CD4-positive, alpha-beta T cell treated with Interleukin-21 for 1 hour (primary cell): Measurements from ENCODE around the gene GARNL3.

Experiments
- DNase-seq: peaks from one replicate; pipeline ENCODE4 v3.0.0-alpha.2; 2020

Gene GARNL3

DNA sequence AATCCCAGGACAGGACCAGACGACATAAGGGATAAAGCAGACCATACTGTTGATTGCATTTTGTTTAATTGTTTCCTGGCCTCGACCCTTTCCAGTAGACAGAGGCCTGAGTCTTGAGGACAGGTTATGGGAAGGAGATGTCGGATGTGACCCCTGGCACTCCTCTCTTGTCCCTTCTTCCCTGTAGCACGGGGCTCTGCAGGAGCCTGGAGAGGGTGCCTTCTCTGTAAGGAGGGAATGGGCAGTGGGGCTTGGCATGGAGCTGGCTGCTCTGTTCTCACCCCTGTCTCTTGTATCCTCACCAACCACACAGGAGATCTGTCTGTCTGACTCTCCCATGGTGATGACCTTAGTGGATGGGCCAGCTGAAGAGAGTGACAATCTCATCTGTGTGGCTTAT lies 92.3 kb downstream of the GARNL3 start:
- no peak for DNase-seq

DNA sequence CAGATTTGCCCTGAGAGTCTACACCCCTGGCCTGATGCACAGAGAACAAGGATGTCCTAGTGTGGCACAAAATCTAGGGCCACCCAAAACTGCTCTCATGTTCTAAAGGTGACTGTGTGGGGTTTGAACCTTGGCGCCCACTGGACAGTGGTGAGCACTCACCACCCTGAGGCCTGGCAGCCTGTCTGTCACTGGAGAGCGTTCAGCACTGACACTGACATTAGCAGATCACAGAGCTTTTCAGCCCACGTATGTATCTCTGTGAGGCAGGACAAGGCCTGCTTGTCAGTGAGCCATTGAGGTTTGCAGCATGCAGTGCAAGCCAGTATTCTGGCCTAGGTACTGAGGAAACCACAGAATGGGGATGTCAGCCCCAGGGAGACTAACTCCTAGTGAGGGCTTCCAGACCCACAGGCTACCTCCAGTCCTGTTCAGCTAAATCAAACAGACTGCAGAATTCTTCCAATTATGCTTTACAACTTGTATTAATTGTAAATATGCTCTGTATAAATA lies 93.5 kb downstream of the GARNL3 start:
- DNase-seq, result no peak

DNA sequence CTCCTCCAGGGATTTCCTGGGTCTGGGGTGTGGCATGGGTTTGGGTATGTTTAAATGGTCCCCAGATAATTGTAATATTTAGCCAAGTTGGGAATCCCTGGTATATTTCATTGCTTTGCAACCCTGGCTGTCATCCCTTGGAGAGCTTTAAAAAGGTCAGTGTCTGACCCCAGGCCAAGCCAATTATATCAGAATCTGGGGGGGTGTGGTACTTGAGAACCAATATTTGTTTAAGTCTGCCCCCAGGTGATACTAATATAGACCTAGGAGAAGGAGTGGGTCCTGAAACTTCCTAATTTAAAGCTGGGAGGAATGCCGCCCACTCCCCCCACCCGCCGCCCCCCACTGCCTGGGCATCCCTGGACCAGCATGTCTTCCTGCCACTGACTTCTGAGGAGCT lies 94.2 kb downstream of the GARNL3 start:
- DNase-seq, result no peak

DNA sequence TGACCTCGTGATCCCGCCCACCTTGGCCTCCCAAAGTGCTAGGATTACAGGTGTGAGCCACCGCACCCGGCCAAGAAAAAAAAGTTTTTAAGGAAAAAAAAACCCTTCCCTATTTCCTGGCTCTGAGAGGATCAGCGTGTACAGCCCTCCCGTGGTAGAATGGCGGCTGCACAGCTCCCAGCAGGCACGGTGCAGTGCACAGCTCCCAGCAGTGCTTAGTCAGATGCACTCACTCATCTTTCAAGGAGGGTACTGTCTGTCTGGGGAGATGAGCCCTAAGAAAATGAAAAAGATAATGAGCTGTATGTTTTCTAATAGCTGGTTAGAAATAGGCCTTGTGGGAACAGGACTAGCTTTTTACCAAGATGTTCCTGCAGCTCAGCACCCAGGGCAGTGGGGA lies 95.7 kb downstream of the GARNL3 start:
- DNase-seq, result no peak

DNA sequence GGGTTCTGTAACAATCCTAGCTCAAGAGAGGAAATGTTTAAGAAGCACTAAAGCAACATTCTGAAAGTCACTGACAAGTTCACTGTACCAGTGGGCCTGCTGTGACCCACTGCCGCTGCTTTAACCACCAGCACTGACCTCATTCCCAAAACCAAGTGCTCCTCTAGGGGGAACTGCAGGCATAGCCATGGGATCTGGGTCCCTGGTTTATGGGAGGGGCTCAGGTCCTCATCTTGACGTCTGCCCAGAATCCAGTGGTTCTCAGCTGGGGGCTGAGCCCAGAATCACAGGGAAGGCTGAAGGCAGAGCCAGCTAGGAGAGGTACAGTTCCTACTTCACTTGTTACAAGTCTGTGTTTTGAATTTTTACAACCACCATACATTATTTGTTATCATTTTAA lies 96.3 kb downstream of the GARNL3 start:
- DNase-seq, result no peak

DNA sequence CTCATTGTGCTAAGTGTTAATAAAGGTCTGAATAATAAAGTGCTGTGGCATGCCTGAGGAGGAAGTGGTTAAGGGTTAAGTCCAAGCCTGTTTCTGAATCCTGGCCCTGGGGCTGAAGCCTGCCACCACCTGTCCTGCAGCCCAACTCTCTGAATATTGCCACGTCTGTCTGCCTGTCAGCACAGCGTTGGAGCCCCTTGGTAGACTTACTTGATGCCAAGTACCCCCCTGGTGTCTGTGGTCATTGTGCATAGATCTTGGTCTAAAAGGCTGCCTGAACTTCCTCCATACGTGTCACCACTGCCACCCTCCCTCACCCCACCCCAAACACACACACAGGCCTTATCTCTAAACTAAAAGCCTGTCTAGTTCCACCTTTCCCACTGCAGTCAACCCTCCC lies 97.0 kb downstream of the GARNL3 start:
- no peak for DNase-seq

DNA sequence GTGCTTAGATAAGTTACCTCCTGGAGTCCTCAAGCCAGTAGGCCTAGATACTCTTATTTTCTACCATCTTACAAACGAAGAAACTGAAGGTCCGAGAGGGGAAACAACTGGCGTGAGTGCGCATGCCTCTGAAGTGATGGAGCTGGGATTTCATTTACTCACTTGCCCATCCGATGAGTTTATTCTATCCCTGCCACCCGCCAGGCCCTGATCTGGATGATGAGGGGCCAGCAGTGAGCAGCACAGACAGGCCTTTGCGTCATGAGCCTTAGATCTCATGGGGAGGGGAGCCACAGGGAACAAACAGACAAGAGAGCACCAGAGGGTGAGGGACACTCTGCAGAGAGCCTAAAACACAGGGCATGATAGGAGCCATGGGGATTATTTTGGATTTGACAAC lies 98.3 kb downstream of the GARNL3 start:
- no peak for DNase-seq

DNA sequence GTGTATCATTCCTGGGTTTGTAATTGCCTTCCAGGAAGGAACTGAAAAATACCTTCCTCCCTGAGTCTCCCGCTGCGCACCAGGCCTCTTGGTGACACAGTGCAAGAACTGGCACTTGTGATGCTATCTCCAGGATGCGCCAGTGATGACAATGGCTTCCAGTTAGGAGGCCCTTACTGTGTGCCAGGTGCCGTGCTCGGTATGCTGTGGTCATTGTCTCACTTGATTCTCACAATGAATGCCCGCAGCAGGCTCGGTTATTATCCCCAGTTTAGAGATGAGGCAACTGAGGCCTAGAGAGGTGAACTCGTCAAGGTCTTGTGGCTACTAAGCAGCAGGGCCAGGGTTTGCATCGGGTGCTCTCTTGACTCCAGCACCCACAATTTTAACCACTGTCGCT lies 100.9 kb downstream of the GARNL3 start:
- DNase-seq, result no peak

DNA sequence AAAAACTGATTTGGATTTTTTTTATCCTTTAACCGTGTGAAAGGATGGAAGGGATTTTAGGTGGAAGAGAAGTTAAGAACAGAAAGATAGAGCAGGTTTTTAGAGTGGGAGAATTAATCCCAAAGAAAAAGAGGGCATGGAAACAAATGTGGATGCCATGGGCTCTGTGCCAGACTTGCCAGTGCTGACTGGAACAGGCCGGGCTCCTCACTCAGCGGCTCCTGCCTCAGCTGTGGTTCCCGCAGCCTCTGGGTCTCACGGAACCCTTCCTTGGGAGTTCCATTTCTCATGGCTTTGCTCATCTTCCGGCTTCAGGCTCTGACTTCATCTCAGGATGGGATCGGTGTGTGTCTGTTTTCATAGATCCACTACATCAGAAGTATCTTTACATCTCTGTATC lies 102.0 kb downstream of the GARNL3 start:
- DNase-seq, result no peak

DNA sequence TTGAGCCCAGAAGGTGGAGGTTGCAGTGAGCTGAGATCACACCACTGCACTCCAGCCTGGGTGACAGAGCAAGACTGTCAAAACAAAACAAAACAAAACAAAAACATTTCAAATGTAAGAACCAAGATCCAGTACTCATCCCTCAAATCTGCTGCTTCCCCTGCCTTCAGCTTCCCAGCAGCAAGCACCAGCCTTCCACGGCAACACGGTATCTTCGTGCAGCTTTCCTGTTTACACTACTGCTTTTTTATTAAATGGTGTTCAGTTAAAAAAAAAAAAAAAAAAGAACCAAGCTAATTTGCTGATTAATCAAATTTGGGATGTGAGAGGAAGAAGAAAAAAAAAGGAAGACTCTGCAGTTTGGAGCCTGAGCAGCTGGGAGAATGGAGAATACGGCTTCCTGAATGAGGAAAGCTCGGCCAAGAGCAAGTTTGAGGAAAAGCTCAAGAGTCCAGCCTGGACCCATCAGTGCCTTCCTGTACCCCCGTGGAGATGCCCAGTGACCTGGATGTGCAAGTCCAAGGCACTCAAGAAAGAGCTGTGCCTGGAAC lies 104.4 kb downstream of the GARNL3 start:
- no peak for DNase-seq

DNA sequence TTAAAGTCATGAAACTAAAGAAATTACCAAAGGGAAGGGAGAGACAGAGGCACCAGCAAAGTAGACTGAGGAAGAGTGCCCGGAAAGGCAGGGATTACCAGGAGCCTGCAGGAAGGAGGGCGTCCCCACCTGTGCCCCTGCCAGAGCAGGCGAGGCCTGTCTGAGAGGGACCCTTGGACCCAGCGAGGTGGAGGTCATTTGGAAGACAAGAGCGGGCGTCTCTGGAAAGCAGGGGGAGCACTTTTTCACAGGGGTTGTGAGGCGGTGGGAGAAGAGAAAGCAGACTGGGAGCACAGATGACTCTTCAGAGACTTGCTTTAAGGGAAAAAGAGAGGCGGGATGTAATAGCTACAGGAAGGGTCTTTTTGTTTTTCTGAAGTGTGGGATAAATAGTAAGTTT lies 104.9 kb downstream of the GARNL3 start:
- DNase-seq, result no peak

DNA sequence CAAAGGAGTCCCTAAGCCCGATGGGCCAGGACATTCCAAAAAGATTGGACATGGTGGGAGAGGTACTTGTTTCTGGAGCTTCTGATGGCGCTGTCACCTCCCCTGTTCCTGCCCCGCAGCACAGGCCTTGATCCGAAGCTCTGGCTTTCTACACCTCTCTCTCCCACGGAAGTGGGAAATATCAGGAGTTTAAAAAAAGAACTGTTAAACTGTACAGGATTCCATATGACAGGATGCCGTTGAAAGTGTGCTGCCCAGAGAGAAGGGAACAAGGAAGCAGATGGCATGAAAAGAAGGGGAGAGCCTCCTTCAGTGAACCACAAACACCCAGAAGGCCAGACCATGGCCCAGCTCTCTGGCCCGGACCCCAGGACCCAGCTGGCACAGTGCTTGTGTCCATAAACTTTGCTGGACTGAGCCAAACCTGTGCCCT lies 105.6 kb downstream of the GARNL3 start:
- DNase-seq, result no peak

DNA sequence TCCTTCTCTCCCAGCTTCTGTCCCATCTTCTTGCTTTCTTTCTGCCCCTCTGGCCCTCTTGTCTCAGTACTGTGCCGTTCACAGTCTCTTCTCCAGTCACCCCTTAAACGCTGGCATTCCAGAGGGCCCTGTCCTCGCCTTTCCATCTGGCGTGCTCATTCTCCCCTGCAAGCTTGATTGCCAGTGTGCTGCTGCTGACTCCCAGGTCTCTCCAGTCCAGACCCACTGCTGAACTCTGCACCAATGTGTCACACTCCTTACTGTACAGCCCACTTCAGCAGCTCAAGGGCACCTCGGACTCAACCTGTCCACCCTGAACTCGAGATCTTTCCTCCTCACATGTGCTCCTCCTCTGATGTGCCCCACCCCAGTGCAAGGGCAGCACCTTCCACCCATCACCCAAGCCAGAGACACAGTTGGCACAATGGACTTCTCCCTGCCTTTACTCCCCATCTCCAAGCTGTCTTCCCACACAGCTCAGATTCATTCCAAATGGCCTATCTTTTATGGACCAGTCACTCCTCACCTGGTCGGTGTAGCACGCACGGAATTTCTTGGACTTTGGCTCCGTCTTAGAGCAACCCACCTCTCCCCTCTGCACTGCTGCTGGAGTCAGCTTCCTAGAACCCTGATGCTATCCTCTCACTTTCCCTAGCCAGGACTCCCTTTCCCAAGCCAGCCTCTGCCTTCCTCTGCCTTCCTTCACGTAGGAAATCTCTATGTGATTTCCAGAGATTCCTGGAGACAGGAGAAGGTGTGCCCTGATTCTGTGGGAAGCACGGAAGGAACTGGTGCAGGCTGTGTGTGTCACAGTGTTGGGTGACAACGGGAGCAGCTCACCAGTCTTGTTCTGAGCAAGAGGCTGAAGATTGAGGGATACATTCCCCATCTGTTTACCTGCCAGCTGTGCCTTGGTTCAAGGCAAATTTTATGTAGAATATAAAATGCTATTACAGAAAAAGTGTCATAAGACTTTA lies 106.4 kb downstream of the GARNL3 start:
- no peak for DNase-seq

DNA sequence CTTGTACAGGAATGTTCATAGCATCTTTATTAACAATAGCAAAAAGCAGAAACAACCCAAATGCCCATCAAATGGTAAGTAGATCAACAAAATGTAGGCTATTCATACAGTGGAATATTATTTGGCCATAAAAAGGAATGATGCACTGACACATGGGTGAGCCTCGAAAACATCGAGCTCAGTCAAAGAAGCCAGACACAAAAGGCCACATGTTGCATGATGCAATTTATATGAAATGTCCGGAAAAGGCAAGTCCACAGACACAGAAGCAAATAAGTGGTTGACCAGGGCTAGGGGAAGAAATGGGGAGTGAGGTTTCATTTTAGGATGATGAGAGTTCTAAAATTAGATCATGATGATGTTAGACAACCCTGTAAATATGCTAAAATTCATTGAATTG lies 115.9 kb downstream of the GARNL3 start:
- no peak for DNase-seq

DNA sequence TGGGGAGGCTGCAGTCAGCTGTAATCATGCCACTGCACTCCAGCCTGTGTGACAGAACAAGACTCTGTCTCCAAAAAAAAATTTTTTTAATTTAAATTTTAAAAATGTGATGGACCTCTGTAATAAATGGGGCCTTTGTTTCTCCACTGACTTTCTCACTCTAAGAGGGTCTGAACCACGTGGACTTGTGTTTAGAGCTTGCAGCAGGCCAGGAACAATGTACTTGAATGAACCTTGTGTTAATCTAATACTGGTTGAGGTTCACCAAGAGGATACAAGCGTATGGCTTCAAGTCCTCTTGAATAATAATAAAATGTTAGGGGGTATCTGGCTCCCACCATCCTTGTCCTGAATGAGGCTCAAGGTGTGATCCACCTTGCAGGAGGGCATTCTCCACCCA lies 118.0 kb downstream of the GARNL3 start:
- DNase-seq, result no peak

DNA sequence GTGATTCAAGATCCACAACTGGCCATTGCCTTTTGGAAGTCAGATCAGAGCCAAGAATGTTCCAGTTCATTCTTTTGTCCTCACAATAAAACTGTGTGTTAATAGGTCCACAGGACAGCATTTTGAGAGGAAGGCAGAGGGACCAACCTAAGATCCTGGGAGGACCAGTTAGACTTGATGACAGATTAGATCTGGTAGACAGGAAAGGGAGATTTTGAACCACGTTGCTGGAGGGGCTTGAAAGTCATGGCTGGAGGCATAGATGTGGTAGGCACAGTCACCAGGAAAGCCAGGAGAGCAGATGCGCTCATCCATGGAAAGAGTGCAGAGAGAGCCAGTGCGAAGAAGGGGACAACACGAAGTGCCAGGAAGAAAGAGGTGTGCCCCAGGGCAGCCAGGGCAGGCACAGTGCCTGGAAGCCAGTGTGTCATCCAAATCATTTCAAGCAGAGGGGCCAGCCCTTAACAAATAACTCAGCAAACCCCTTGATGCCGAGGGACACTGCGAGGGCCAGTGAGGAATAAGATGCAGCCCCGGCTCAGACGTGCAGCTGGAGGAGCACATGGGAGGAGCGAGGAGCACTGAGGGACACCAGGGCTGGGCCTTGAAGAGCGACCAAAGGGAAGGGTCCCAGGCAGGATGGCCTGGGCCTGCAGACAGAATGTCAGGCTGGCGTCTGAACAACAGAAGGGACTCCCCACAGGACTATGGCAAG lies 119.6 kb downstream of the GARNL3 start:
- DNase-seq, result no peak

DNA sequence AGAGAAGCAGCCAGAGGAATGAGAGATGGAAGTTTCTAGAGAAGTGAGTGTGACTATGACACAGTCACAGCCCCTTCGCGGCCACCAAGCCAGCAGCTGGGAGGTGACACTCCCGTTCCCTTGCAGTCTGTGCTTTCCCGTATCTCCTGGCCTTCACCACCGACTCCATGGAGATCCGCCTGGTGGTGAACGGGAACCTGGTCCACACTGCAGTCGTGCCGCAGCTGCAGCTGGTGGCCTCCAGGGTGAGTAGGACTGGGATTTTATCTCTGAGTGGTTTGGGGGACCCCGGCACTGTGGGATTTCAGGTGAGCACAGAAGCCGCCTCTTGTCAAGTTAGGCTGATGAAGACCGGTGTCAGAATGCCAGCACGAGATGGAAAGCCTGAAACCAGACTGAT lies 120.3 kb downstream of the GARNL3 start:
- DNase-seq, result no peak

DNA sequence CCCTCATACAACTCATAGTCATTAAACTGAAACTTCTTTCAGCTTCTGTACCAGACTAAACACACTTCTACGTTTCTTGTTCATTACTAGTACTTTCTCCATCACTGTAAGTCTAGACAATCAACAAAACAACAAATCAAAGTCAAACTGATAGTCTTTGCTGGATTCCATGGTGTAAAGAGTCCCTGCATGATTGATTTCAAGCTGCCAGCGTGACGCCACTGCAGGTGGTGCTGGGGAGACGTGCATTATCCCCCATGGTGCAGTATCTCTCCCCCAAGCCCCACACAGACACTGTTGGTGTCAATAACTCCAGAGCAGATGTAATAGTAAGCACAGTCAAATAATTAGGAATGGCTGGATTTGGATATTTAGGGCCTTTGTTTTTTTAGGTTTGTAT lies 121.7 kb downstream of the GARNL3 start:
- DNase-seq, result no peak

DNA sequence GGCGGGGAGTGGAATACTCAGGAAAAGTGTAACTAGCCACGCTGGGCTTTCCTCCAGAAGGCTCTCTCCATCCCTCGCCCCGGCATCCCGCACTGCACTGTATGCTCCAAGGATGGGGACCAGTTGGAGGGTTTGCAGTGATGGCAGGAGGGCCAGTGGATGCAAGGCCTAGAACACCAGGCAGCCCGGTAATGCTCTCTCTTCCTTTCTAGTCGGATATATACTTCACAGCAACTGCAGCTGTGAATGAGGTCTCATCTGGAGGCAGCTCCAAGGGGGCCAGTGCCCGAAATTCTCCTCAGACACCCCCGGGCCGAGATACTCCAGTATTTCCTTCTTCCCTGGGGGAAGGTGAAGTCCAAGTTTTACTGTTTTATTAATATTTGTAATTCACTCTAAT lies 122.4 kb downstream of the GARNL3 start:
- DNase-seq, result no peak

DNA sequence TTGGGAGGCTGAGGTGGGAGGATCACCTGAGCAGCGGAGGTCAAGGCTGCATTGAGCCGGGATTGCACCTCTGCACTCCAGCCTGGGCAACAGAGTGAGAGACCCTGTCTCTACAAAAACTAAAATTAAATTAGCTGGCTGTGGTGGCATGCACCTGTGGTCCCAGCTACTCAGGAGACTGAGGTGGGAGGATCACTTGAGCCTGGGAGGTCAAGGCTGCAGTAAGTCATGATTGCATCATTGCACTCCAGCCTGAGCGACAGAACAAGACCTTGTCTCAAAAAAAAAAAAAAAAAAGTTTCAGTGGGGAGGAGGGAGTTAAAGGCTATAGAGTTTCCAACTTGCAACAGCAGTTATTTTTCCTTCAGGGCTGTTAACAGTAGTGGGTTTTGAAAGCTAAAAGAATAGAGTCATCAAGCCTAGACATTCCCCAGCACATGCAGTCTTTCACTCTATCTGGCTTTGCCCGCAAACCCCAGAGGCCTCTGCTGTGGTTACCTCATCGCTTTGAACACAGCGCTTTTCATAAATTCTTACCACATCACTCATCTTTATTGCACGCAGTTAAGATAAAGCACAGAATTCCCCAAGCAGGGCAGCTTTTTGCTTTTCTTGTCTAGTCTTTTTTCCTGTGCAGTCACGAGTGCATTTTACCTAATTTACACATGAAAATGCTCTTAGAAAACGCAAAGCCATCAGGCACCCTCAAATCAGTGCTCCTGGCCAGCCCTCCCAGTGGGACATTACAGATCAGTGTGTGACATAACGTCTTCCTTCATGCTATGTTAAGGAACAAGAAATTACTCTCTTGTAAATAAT lies 123.7 kb downstream of the GARNL3 start:
- DNase-seq, result peak; percentile 89

DNA sequence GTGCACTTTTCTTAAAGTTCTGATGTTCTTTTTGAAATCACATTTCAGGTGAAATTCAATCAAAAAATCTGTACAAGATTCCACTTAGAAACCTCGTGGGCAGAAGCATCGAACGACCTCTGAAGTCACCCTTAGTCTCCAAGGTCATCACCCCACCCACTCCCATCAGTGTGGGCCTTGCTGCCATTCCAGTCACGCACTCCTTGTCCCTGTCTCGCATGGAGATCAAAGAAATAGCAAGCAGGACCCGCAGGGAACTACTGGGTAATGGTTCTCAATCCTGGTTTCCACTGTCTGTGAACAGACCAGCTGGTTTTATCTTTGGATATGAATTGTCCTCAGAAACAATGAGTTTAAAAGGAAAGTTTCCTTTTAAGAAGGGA lies 124.3 kb downstream of the GARNL3 start:
- DNase-seq, result no peak

DNA sequence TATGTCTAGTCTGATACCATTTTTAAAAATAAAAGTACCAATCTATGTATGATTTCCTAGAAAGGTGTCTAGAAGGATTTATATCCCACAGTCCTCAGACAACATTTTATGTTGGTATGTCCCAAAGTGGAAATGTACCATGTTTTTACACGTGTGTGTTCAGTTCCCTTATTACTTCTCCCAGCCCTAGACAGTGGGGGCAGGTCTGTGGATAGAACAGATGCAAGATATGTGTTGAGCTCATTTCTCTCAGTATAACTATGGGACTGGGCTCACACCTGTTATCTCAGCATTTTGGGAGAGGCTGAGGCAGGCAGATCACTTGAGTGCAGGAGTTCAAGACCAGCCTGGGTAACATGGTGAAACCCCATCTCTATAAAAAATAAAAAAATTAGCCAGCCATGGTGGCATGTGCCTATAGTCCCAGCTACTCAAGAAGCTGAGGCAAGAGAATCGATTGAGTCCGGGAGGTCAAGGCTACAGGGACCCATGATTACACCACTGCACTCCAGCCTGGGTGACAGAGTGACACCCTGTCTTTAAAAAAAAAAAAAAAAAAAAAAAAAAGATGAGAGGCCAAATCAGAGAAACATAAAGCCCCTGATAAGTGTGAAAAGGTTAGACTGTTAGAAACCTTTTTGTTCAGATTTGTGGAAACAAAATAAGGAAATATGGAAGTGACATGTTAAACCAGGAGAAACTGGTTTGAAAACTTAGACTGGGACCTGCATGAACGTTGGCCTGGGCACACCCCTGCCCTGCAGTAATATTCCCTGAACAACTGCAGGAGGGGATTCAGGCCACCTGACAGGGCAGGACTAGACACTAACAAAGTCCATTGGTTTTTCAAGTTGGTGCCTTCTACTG lies 125.0 kb downstream of the GARNL3 start:
- DNase-seq, result no peak
